Esophagus muscularis mucosa (tissue), 4 donors: Measurements from ENCODE around the gene SLC12A7. TPM values are rescaled to one million over a fixed set of nuclear protein-coding genes. Genes with fewer than 3 reads are reported as not detected.

Source experiments
- DNase-seq: peaks from one replicate; pipeline ENCODE4 v3.0.0-alpha.2; 2017; ENCODE audit errors: extremely low spot score
- H3K27ac ChIP-seq, 4 donors: fragments of 200-600 bp; sonication (generic); replicated peaks in 1 of 4; 1 replicate in 3 of 4; 2 replicates in 1 of 4; pipeline ENCODE4 v1.5.1; 2016 to 2019; ENCODE audit warnings: mild to moderate bottlenecking in 1 of 4
- H3K27me3 ChIP-seq, 4 donors: fragments of 200-600 bp; sonication (generic); one replicate each; pipeline versions ENCODE4 v1.5.1 to v1.6.0; 2016 to 2019
- H3K36me3 ChIP-seq, 4 donors: fragments of 200-600 bp; sonication (generic); one replicate each; pipeline ENCODE4 v1.5.1; 2016 to 2019
- H3K4me1 ChIP-seq, 4 donors: fragments of 200-600 bp; sonication (generic); one replicate each; pipeline ENCODE4 v1.5.1; 2016 to 2019
- H3K4me3 ChIP-seq, 4 donors: fragments of 200-600 bp; sonication (generic); 1 replicate in 2 of 4; 2 replicates in 2 of 4; pipeline ENCODE4 v1.5.1; 2016 to 2019; ENCODE audit warnings: mild to moderate bottlenecking in 4 of 4, moderate library complexity in 1 of 4
- H3K9me3 ChIP-seq, 4 donors: fragments of 200-600 bp; sonication (generic); 1 replicate in 3 of 4; 2 replicates in 1 of 4; pipeline ENCODE4 v1.5.1; 2016 to 2019
- EP300 ChIP-seq: sonication (generic); formaldehyde crosslinking; IDR thresholded peaks from one replicate; pipeline ENCODE4 v1.6.1; 2017; ENCODE audit warnings: antibody characterized with exemption
- POLR2A ChIP-seq: fragments of 450-650 bp; IDR thresholded peaks from one replicate; pipeline ENCODE4 v1.6.1; 2017; ENCODE audit warnings: antibody characterized with exemption, moderate library complexity, mild to moderate bottlenecking, low read depth
- POLR2AphosphoS5 ChIP-seq, 2 donors: sonication (generic); formaldehyde crosslinking; IDR thresholded peaks; one replicate each; pipeline ENCODE4 v1.6.1; 2017; ENCODE audit warnings: antibody characterized with exemption in 2 of 2
- WGBS: methylation state at CpG from one replicate; pipeline ENCODE4 v1.1.5; 2018; 5-methylcytosine and 5-hydroxymethylcytosine counted together
- intact Hi-C: fragments of 100-400 bp; cut with DNase I; formaldehyde crosslinking; loops from one replicate; pipeline ENCODE4 v1.15.1; 2023
- total RNA-seq, 4 donors: library from RNA; depleted of rRNA; stranded (reverse); fragments of >200 nt; gene quantifications; one replicate each; pipeline versions ENCODE4 v1.1.0 to v1.2.1, GENCODE V29; 2016
- TF ChIP-seq, protein P1 (sequence below), 3 experiments: fragments of 200-600 bp in 2 of 3; fragments of 450-650 bp in 1 of 3; sonication (generic) in 2 of 3; IDR thresholded peaks; one replicate each; pipeline ENCODE4 v1.5.1; 2017 to 2019; ENCODE audit warnings: antibody characterized with exemption in 3 of 3, mild to moderate bottlenecking in 2 of 3, moderate library complexity in 1 of 3

SLC12A7 gene
- total RNA-seq, 4 donors from 2014 or later: 21.6 to 35.8 (median 25.4) TPM

GRCh38 chr5:1021136-1021968 is 90.5 kb downstream of the SLC12A7 start:
- Histone ChIP-seq H3K4me3 (no peak overlapping the region), H3K9me3 (no peaks in the 10 kb centered on the region), H3K27me3 (no peaks in the 10 kb centered on the region), H3K27ac (no peak overlapping the region), H3K36me3 (no peaks in the 10 kb centered on the region), H3K4me1 (no peaks in the 10 kb centered on the region)
- WGBS: 69% methylated on average over 14 of the region's 29 CpGs
- TF ChIP-seq EP300 (no peak), POLR2A (no peak), POLR2AphosphoS5 (IDR thresholded peaks at IDR 0.05) (no peak)
- TF ChIP-seq, protein P1, sequence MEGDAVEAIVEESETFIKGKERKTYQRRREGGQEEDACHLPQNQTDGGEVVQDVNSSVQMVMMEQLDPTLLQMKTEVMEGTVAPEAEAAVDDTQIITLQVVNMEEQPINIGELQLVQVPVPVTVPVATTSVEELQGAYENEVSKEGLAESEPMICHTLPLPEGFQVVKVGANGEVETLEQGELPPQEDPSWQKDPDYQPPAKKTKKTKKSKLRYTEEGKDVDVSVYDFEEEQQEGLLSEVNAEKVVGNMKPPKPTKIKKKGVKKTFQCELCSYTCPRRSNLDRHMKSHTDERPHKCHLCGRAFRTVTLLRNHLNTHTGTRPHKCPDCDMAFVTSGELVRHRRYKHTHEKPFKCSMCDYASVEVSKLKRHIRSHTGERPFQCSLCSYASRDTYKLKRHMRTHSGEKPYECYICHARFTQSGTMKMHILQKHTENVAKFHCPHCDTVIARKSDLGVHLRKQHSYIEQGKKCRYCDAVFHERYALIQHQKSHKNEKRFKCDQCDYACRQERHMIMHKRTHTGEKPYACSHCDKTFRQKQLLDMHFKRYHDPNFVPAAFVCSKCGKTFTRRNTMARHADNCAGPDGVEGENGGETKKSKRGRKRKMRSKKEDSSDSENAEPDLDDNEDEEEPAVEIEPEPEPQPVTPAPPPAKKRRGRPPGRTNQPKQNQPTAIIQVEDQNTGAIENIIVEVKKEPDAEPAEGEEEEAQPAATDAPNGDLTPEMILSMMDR (IDR thresholded peaks at IDR 0.05): no peak
- DNase-seq: no peak
- intact Hi-C loops: no loop called here

DNA sequence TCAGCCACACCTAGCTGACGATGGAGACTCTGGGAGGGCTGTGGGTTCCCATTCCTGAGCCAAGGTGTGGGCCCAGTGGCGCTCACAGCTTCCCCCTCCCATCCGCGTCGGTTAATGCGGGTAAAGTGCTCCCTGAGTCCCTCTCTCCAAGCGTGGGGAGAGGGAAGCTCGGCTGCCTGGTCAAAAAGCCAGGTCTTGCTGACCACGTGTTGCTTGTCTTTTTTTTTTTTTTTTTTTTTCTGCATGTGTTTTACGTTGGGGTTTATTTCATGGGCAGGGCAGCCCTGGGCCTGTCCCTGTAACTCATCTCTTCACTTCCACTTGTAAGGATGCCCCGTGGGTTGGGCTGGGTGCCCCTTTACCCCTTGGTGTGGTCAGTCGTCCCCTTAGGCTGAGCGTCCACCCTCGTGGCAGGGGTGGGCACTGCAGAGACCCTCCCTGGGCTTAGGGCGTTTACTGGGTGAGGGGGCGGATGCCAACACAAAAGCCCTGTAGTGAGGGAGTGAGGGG is 91.4 kb downstream of the SLC12A7 start:
- DNase-seq: no peak
- H3K4me3 ChIP-seq: no peak overlapping the region
- intact Hi-C loops: no loop called here
- no peaks in the 10 kb centered on the region for H3K9me3 ChIP-seq
- H3K27me3 ChIP-seq: no peaks in the 10 kb centered on the region
- TF ChIP-seq, protein P1 (IDR thresholded peaks at IDR 0.05): no peak
- TF ChIP-seq EP300 (no peak), POLR2AphosphoS5 (IDR thresholded peaks at IDR 0.05) (no peak), POLR2A (no peak)
- H3K27ac ChIP-seq: no peak overlapping the region
- no peaks in the 10 kb centered on the region for H3K4me1 ChIP-seq
- 82% methylated on average over 15 of the region's 16 CpGs for WGBS
- no peaks in the 10 kb centered on the region for H3K36me3 ChIP-seq

- Histone ChIP-seq H3K4me1 (no peaks in the 10 kb centered on the region), H3K9me3 (no peaks in the 10 kb centered on the region), H3K27me3 (peaks cover 0 to 4% (median 0%) of the 10 kb centered on the region in 4 donors), H3K36me3 (no peaks in the 10 kb centered on the region), H3K4me3 (no peak overlapping the region), H3K27ac (no peak overlapping the region)
- DNase-seq: no peak
- intact Hi-C loops: no loop called here
- TF ChIP-seq POLR2A (no peak), POLR2AphosphoS5 (IDR thresholded peaks at IDR 0.05) (no peak), EP300 (no peak)
- TF ChIP-seq, protein P1 (IDR thresholded peaks at IDR 0.05): no peak
- 86% methylated on average over 31 of the region's 37 CpGs for WGBS
Measured at GRCh38 chr5:1019001-1019905, 92.6 kb downstream of the SLC12A7 start.

DNA sequence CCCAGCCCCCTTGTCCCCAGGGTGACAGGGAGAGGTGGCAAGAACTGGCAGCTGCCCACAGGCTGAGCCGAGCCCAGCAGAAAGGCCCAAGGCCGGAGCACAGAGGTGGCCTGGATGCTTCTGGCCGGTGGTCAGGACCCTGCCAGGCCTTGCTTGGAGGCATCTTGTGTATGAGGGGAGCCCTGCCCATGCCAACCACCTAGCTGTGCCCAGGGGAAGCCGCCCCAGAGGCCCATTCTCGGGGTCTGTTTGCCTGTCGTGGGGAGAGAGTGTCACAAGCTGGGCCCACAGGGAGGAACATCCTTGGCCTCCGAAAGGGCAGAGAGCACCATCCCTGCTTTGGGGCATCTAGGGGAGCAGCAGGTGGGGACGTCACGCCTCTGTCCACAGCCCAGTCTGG is 93.3 kb downstream of the SLC12A7 start:
- peaks cover 0 to 4% (median 0%) of the 10 kb centered on the region in 4 donors for H3K27me3 ChIP-seq
- H3K4me1 ChIP-seq: no peaks in the 10 kb centered on the region
- H3K4me3 ChIP-seq: no peak overlapping the region
- no peaks in the 10 kb centered on the region for H3K36me3 ChIP-seq
- TF ChIP-seq, protein P1 (IDR thresholded peaks at IDR 0.05): no peak
- TF ChIP-seq EP300 (no peak), POLR2AphosphoS5 (IDR thresholded peaks at IDR 0.05) (no peak)
- no peaks in the 10 kb centered on the region for H3K9me3 ChIP-seq
- no peak for DNase-seq
- no peak overlapping the region for H3K27ac ChIP-seq
- intact Hi-C loops: no loop called here
- 88% methylated on average over 3 of the region's 9 CpGs for WGBS
